CD14-positive monocyte (primary cell): ENCODE data around the gene PTGER1. TPM values are rescaled to one million over a fixed set of nuclear protein-coding genes. Genes with fewer than 3 reads are reported as not detected.

ENCODE experiments used
- DNase-seq, 3 donors: peaks; one replicate each; pipeline ENCODE4 v3.0.0-alpha.2; 2011 to 2022
- H2AFZ ChIP-seq: 2 replicates; pipeline ENCODE4 v1.6.0; 2012; ENCODE audit warnings: mild to moderate bottlenecking, low read depth, low read length, inconsistent platforms; ENCODE audit not compliant: insufficient read depth, poor library complexity, severe bottlenecking
- H3K27ac ChIP-seq, 2 donors: 1 replicate in 1 of 2; 2 replicates in 1 of 2; pipeline ENCODE4 v1.5.1; 2012 to 2013; ENCODE audit warnings: low read length in 2 of 2, control low read depth in 1 of 2, inconsistent platforms in 1 of 2, low read depth in 1 of 2, mild to moderate bottlenecking in 1 of 2
- H3K27me3 ChIP-seq, 2 donors: one replicate each; pipeline versions ENCODE4 v1.6.0 to v1.6.1; 2011 to 2013; ENCODE audit warnings: low read length in 2 of 2; ENCODE audit not compliant: control insufficient read depth in 2 of 2, insufficient read depth in 2 of 2
- H3K36me3 ChIP-seq, 2 donors: replicated peaks in 1 of 2; 1 replicate in 1 of 2; 2 replicates in 1 of 2; pipeline versions ENCODE4 v1.5.1 to v1.6.1; 2012 to 2013; ENCODE audit warnings: low read length in 2 of 2, control low read depth in 1 of 2, inconsistent platforms in 1 of 2, mild to moderate bottlenecking in 1 of 2; ENCODE audit not compliant: insufficient read depth in 2 of 2, control insufficient read depth in 1 of 2
- H3K4me1 ChIP-seq, 2 donors: 1 replicate in 1 of 2; 2 replicates in 1 of 2; pipeline versions ENCODE4 v1.5.1 to v1.6.1; 2012 to 2013; ENCODE audit warnings: low read length in 2 of 2, control low read depth in 1 of 2, inconsistent platforms in 1 of 2, mild to moderate bottlenecking in 1 of 2, moderate library complexity in 1 of 2; ENCODE audit not compliant: insufficient read depth in 2 of 2, control insufficient read depth in 1 of 2
- H3K4me2 ChIP-seq: replicated peaks from 2 replicates; pipeline ENCODE3; 2012; ENCODE audit warnings: low read length, moderate library complexity, mild to moderate bottlenecking; ENCODE audit not compliant: poor library complexity, severe bottlenecking; ENCODE audit errors: extremely low read depth
- H3K4me3 ChIP-seq, 3 experiments: fragments of 200-600 bp in 1 of 3; sonication (generic) in 1 of 3; replicated peaks in 1 of 3; 1 replicate in 2 of 3; 2 replicates in 1 of 3; pipeline ENCODE4 v1.5.1; 2011 to 2013; ENCODE audit warnings: low read length in 3 of 3, mild to moderate bottlenecking in 3 of 3, control low read depth in 2 of 3, low read depth in 2 of 3, inconsistent platforms in 1 of 3, moderate library complexity in 1 of 3
- H3K79me2 ChIP-seq: 2 replicates; pipeline ENCODE4 v1.6.0; 2012; ENCODE audit warnings: mild to moderate bottlenecking, control low read depth, inconsistent platforms, low read length, moderate library complexity; ENCODE audit not compliant: insufficient read depth
- H3K9ac ChIP-seq: 2 replicates; pipeline ENCODE4 v1.6.0; 2017; ENCODE audit warnings: low read length, mild to moderate bottlenecking; ENCODE audit not compliant: insufficient read depth, poor library complexity, severe bottlenecking
- H3K9me3 ChIP-seq, 2 donors: replicated peaks in 1 of 2; 1 replicate in 1 of 2; 2 replicates in 1 of 2; pipeline versions ENCODE4 v1.5.1 to v1.6.1; 2012 to 2013; ENCODE audit warnings: low read length in 2 of 2, control low read depth in 1 of 2; ENCODE audit not compliant: control insufficient read depth in 1 of 2, insufficient read depth in 1 of 2
- H4K20me1 ChIP-seq: 2 replicates; pipeline ENCODE4 v1.6.0; 2012; ENCODE audit warnings: mild to moderate bottlenecking, low read length, control low read depth, moderate library complexity; ENCODE audit not compliant: insufficient read depth
- H3K27ac Mint-ChIP-seq, 7 donors: one replicate each; pipeline ENCODE4 v1.8.0; 2020; ENCODE audit warnings: mild to moderate bottlenecking in 7 of 7, mixed read lengths in 7 of 7, moderate library complexity in 6 of 7, inconsistent platforms in 2 of 7
- H3K27me3 Mint-ChIP-seq, 3 donors: one replicate each; pipeline ENCODE4 v1.8.0; 2021 to 2022; ENCODE audit warnings: low read depth in 3 of 3, mild to moderate bottlenecking in 3 of 3, mixed read lengths in 3 of 3, moderate library complexity in 3 of 3, inconsistent platforms in 1 of 3
- H3K36me3 Mint-ChIP-seq, 2 donors: one replicate each; pipeline ENCODE4 v1.8.0; 2020; ENCODE audit warnings: mixed read lengths in 2 of 2, inconsistent platforms in 1 of 2, mild to moderate bottlenecking in 1 of 2
- H3K4me1 Mint-ChIP-seq: one replicate; pipeline ENCODE4 v1.8.0; 2020; ENCODE audit warnings: mild to moderate bottlenecking, mixed read lengths
- H3K4me3 Mint-ChIP-seq, 2 donors: one replicate each; pipeline ENCODE4 v1.8.0; 2020; ENCODE audit warnings: mild to moderate bottlenecking in 2 of 2, mixed read lengths in 2 of 2, moderate library complexity in 1 of 2
- H3K9me3 Mint-ChIP-seq, 7 donors: one replicate each; pipeline ENCODE4 v1.8.0; 2020 to 2022; ENCODE audit warnings: mixed read lengths in 7 of 7, mild to moderate bottlenecking in 6 of 7, moderate library complexity in 6 of 7, inconsistent platforms in 2 of 7
- CTCF ChIP-seq: fragments of 200-600 bp; IDR thresholded peaks from one replicate; pipeline ENCODE4 v1.8.0; 2022; ENCODE audit warnings: antibody characterized with exemption, mild to moderate bottlenecking
- WGBS: methylation state at CpG from one replicate; pipeline ENCODE4 v1.1.5; 2013; ENCODE audit warnings: missing lambda C conversion rate; ENCODE audit not compliant: insufficient coverage; 5-methylcytosine and 5-hydroxymethylcytosine counted together
- intact Hi-C, 2 donors: fragments of 100-400 bp; cut with micrococcal nuclease; formaldehyde crosslinking; loops; one replicate each; pipeline versions ENCODE4 v1.15.0 to v1.15.1; 2023
- polyA plus RNA-seq, 3 donors: library from polyadenylated mRNA; depleted of rRNA in 1 of 3; unstranded in 2 of 3; stranded (reverse) in 1 of 3; fragments of 300-500 nt in 2 of 3; fragments of >200 nt in 1 of 3; fragmentation: Illumina TruSeq in 2 of 3; gene quantifications; 1 replicate in 2 of 3; 2 replicates in 1 of 3; pipeline ENCODE4 v1.2.3, GENCODE V29; 2012 to 2021

PTGER1 gene
- polyA plus RNA-seq, 3 donors: not detected

DNA sequence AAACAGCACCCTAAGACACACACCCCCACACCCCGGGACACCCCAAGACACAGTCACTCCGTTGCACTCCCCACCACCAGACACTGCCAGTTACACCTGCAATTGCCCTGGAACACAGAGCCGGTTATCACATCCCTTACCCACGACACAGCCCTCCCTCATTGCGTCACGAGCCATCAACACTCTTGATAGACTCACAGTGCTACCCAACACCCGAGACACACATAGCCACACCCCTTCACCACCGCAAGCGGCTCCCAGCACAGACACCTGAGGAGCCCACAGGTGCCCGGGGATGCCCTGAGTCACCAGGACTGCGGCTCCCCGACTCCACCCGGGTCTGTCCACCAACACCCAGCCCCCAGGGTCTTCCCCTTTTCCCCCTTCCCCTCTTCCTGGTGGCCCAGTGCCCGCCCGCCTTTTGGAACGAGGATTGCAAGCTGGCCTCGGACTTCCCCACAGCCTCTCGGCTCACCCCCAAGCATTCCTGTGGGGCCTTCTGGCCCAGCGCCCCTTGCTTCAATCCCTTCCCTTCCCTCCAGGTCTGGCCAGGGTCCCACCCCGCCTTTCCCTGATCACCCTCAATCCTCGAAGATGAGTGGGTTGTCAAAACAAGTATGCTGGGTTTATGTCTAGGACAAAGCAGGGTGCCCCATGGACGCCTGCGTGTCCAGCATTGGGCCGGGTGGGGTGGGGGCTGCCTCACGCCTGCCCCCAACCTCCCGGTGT lies 1.7 kb upstream of the PTGER1 start:
- Histone ChIP-seq H3K36me3 (peaks cover 0 to under 1% of the 10 kb centered on the region in 2 donors), H3K9me3 (peaks cover 0 to 5% of the 10 kb centered on the region in 2 donors), H4K20me1 (peaks cover 10% of the 10 kb centered on the region), H3K4me3 (no peak overlapping the region), H3K9ac (no peak overlapping the region), H3K27ac (no peak overlapping the region), H3K4me2 (peak overlapping the region; percentile 26), H3K27me3 (peaks cover 18 to 43% of the 10 kb centered on the region in 2 donors), H2AFZ (peak overlapping the region; percentile 50), H3K79me2 (no peaks in the 10 kb centered on the region), H3K4me1 (peaks cover 48 to 66% of the 10 kb centered on the region in 2 donors)
- Mint-ChIP-seq H3K27ac (peak overlapping the region in 5 of 7 donors; percentile 2 to 68 (median 20)), H3K4me3 (peak overlapping the region in 1 of 2 donors; percentile 67), H3K4me1 (peaks cover 35% of the 10 kb centered on the region), H3K36me3 (peaks cover 6 to 7% of the 10 kb centered on the region in 2 donors), H3K27me3 (peaks cover 33 to 68% (median 41%) of the 10 kb centered on the region in 3 donors), H3K9me3 (peaks cover 0 to 12% (median 4%) of the 10 kb centered on the region in 7 donors)
- intact Hi-C loops: loop anchor here (5.0 to 10.0 kb wide), 2 partner anchors 40 to 282 kb away; no protein-coding TSS in a partner anchor
- no peak for TF ChIP-seq CTCF
- DNase-seq: peak; percentile 53 to 82 (median 73)
- 41% methylated on average over 22 of the region's 26 CpGs for WGBS

DNA sequence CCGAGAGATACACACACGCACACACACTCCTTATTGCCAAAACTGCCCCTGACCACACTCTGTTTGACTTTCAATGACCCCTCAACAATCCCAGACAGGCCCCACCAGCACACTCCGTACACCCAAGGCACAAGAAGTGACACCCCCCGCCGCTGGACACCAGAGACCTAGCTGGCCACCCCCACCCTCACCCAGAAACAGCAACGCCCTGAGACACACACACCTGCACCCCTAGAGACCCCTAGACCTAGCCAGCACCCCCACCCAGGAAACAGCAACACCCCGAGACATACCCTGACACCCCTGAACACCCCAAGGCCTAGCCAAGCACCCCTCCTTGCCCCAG lies 1.1 kb upstream of the PTGER1 start:
- intact Hi-C loops: loop anchor here (5.0 to 10.0 kb wide), 2 partner anchors 39 to 281 kb away; no protein-coding TSS in a partner anchor
- no peak overlapping the region for H3K4me2 ChIP-seq
- H3K36me3 Mint-ChIP-seq: peaks cover 7 to 11% of the 10 kb centered on the region in 2 donors
- TF ChIP-seq CTCF: no peak
- peaks cover 38% of the 10 kb centered on the region for H3K4me1 Mint-ChIP-seq
- H3K9ac ChIP-seq: no peak overlapping the region
- H3K27ac Mint-ChIP-seq: peak overlapping the region in 5 of 7 donors; percentile 15 to 68 (median 50)
- H3K27ac ChIP-seq: no peak overlapping the region
- H3K36me3 ChIP-seq: peaks cover 0 to 6% of the 10 kb centered on the region in 2 donors
- peaks cover 16% of the 10 kb centered on the region for H4K20me1 ChIP-seq
- WGBS: 87% methylated on average over 7 of the region's 7 CpGs
- peaks cover 33 to 73% (median 41%) of the 10 kb centered on the region in 3 donors for H3K27me3 Mint-ChIP-seq
- peaks cover 49 to 68% of the 10 kb centered on the region in 2 donors for H3K4me1 ChIP-seq
- H3K79me2 ChIP-seq: no peaks in the 10 kb centered on the region
- H3K4me3 Mint-ChIP-seq: peak overlapping the region in 1 of 2 donors; percentile 67
- peaks cover 0 to 5% of the 10 kb centered on the region in 2 donors for H3K9me3 ChIP-seq
- DNase-seq: no peak
- H3K27me3 ChIP-seq: peaks cover 18 to 43% of the 10 kb centered on the region in 2 donors
- H3K4me3 ChIP-seq: no peak overlapping the region
- H2AFZ ChIP-seq: no peak overlapping the region
- peaks cover 0 to 12% (median 4%) of the 10 kb centered on the region in 7 donors for H3K9me3 Mint-ChIP-seq
